GM18907 (cell line): ENCODE data around the gene PPOX.

Source experiments
- ATAC-seq: cut with Tn5 transposase; IDR thresholded peaks from one replicate; pipeline ENCODE4 v1.9.1; 2021; ENCODE audit warnings: mild to moderate bottlenecking, moderate library complexity; ENCODE audit not compliant: unreplicated experiment

Gene PPOX

GRCh38 chr1:161219078-161219892 lies 53.1 kb downstream of the PPOX start:
- no peak for ATAC-seq

GRCh38 chr1:161220002-161220401 lies 53.8 kb downstream of the PPOX start:
- no peak for ATAC-seq
